ENCODE data around the gene PDP2.

GRCh38 chr16:66848172-66848571 is 32.1 kb upstream of the PDP2 start:
- no peak for TF ChIP-seq POLR2A (IDR thresholded peaks at IDR 0.05; ENCODE audit: low read length)
- no peak for TF ChIP-seq GATA1 (IDR thresholded peaks at IDR 0.05; ENCODE audit: low read depth, low read length)
